ENCODE results near the gene TYSND1.

DNA sequence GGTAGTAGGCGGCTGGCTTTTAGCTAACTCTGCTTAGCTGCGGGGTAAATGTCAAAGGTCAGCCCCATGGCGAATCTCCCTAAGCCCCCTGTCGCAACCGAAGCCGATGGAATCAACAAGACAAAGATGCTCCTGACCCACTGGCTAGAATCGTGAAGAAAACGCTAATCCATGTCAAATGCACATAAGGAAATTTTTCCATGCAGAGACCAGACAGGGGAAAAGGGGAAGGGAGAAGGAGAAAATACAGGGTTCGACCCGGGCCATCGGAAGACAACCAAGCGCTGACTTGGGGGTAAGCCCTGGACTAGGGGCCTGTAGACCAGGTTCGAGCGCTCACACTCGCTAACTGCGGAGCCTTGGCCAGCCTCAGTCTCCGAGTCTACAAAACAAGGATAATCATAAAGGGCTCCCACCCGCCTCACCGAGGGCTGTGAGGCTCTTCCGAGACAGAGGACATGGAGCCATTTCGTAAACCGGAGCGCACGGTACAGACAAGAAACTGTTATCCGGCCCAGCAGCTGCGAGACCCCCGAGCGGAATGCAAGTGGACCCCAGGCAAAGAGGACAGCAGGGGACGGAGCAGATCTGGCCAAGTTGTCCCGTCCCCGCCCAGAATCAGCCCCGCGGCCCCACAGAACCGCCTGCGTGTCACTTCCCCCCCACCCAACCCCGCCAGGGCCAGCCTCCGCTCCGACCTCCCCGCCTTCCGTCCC is 23.3 kb upstream of the TYSND1 start:
- TF ChIP-seq, protein P1, sequence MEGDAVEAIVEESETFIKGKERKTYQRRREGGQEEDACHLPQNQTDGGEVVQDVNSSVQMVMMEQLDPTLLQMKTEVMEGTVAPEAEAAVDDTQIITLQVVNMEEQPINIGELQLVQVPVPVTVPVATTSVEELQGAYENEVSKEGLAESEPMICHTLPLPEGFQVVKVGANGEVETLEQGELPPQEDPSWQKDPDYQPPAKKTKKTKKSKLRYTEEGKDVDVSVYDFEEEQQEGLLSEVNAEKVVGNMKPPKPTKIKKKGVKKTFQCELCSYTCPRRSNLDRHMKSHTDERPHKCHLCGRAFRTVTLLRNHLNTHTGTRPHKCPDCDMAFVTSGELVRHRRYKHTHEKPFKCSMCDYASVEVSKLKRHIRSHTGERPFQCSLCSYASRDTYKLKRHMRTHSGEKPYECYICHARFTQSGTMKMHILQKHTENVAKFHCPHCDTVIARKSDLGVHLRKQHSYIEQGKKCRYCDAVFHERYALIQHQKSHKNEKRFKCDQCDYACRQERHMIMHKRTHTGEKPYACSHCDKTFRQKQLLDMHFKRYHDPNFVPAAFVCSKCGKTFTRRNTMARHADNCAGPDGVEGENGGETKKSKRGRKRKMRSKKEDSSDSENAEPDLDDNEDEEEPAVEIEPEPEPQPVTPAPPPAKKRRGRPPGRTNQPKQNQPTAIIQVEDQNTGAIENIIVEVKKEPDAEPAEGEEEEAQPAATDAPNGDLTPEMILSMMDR (IDR thresholded peaks at IDR 0.05) = no peak
- TF ChIP-seq ZFX (IDR thresholded peaks at IDR 0.05; ENCODE audit: borderline replicate concordance) = no peak
